Limb (tissue), 2 donors: ENCODE data around the gene KCNT2.
A peak's percentile ranks its signal among the peaks of the same experiment; 100 is the strongest.
"Not testable (repeated sequence)": the region's sequence is repeated elsewhere in the genome, so short reads cannot be mapped to it uniquely, and the experiment has no call there.

Experiments used
- DNase-seq, 2 donors: peaks; one replicate each; pipeline ENCODE4 v3.0.0-alpha.2; 2016; ENCODE audit errors: extremely low spot score in 2 of 2

The KCNT2 gene

GRCh38 chr1:196516373-196516772, 91.9 kb downstream of the KCNT2 start:
- DNase-seq: no peak

DNA sequence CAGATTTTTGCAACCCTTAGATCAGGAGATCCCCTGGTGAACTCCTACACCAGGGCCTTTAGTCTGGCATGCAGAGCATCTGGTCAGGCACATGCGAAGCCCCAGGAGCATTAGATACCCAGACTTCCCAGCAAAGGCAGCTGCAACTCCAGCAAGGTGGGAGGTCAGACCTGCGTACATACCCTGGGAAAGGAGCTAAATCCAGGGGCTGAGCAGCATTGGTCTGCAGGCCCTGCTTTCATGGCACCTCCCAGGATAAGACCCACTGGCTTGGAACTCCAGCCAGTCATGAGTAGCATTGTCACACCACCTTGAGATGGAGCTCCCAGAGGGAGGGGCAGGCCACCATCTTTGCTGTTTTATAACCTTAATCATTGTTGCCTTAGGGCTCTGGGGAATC, 92.3 kb downstream of the KCNT2 start:
- no peak for DNase-seq

DNA sequence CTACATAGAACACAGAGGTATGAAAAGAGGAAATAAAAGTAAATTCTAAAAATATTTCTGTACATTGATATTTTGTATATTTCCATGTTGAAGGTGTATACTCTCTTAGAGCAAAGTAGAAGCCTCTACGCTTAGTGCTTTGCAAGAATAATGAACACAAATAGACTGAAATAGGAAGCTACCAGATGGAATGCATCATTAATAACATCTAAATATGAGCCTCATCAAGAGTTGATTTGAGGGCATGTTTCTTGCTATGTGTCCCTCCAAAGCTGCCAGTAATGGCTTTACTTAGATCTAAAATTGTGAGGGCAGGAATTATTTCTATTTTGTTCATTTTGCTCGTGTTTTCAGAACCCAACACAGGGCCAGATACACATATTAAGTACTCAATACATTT, 94.4 kb downstream of the KCNT2 start:
- DNase-seq: no peak

- DNase-seq: no peak
Observed at GRCh38 chr1:196510451-196510850, 97.8 kb downstream of the KCNT2 start.

DNA sequence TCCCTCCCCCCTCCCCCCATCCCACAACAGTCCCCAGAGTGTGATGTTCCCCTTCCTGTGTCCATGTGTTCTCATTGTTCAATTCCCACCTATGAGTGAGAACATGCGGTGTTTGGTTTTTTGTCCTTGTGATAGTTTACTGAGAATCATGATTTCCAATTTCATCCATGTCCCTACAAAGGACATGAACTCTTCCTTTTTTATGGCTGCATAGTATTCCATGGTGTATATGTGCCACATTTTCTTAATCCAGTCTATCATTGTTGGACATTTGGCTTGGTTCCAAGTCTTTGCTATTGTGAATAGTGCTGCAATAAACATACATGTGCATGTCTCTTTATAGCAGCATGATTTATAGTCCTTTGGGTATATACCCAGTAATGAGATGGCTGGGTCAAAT, 104.0 kb downstream of the KCNT2 start:
- DNase-seq: not testable (repeated sequence)

DNA sequence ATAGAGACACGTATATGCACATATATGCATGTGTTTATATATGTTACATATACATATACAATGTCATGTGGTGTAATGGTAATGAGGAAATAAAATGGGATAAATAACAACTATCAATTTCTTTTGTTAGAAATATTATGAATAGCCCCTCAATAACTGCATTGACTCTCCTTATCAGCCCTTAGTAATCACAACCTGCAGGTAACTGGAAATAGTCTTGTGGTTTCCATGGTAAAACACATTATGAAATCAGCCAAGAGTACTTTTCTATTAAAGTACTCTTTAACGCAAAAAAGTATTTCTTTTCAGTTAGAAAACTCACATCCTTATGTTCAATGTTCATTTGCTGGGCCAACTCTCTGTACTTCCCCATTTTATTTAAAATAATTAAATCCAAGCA, 105.8 kb downstream of the KCNT2 start:
- no peak for DNase-seq

GRCh38 chr1:196501760-196502428, 106.3 kb downstream of the KCNT2 start:
- no peak for DNase-seq

GRCh38 chr1:196497817-196498216, 110.4 kb downstream of the KCNT2 start:
- no peak for DNase-seq

GRCh38 chr1:196494766-196495165, 113.5 kb downstream of the KCNT2 start:
- DNase-seq: no peak

DNA sequence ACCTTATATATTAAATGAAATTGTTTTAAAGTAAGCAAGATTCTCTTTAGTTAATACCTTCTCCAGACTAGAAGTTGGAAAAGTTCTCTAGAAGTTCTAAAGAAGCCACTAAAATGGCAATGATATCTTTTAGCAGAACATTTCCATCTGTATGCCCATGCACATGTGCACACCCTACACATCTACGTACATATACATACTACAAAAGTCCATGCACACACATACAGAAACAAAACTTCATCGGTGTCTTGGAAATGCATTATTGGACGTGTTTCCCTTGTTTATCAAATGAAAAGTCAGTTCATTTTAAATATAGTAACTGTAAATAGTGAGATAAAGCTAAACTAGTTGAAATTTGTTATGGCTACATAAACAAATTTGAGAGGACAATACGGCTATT, 114.4 kb downstream of the KCNT2 start:
- no peak for DNase-seq

GRCh38 chr1:196488579-196488978, 119.7 kb downstream of the KCNT2 start:
- no peak for DNase-seq

DNA sequence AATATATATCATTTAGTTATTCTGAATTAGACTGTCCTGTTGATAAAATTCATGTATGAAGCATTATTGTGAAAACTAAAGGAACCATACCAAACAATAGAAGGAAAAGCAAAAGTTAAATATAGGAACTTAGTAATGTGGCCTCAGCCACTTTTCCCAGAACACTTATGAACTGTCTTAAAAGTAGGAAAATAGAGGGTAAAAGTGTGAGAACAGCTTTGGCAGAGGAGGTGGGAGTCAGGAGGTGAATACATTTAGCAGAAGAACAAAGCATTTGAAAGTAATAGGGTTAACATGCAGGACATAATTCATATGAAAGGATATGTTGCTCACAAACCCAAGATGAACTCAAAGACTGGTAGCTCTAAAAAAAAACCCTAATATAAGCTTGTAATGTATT, 121.9 kb downstream of the KCNT2 start:
- DNase-seq: no peak

GRCh38 chr1:196481616-196482015, 126.6 kb downstream of the KCNT2 start:
- no peak for DNase-seq

DNA sequence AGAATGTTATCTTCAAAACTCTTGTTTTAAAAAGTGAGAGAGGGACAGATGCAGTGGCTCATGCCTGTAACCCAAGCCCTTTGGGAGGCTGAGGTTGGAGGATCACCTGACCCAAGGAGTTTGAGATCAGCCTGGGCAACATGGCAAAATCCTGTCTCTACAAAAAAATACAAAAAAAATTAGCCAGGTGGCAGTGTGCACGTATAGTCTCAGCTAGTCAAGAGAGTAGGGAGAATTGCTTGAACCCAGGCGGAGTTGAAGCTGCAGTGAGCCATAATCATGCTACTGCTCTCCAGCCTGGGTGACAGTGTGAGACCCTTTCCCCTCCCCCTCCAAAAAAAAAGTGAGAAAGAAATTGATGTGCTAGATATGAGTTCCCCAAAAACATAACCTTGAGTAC, 131.0 kb downstream of the KCNT2 start:
- no peak for DNase-seq

GRCh38 chr1:196467230-196467925, 140.9 kb downstream of the KCNT2 start:
- DNase-seq: no peak

DNA sequence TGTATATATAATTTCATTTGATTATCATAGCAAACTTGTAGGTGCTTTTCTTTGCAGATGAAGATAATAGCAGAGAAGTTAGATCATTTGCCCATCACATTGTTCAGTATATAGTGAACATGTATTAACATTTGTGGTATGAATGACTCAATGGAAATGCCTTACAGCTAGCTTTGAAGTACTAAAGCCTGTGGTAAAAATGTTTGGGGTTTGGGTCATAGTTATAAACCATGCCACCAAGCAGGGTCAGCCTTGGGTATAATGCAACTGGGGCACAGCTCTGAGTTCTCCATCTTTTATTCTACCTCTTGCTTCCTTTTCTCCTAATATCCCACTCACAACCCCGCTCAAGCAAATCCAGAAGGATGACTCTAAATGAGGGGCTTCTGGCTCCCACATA, 141.6 kb downstream of the KCNT2 start:
- no peak for DNase-seq

- no peak for DNase-seq
Observed at GRCh38 chr1:196466166-196466565, 142.1 kb downstream of the KCNT2 start.

DNA sequence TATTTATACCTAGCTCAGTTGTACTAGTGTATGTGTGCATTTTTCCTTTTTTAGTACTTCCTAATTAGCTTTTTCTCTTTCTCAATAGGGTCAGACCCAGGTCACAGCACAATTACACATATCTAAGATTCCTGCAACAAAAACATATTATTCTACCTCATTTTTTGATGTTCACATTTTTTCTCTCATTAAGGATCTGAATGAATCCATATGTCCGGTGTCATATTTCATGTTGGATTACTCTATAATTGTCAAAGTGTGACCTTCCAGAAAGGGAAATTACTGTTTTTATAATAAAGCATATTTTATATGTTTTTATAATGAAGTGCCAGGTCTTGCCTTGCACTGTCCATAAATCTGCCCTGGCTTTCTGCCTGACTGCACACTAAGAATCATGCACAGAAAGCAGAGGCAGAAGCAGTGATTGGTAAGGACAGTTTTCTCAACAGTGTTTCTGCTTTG, 143.7 kb downstream of the KCNT2 start:
- peak in 1 of 2 donors; percentile 33 for DNase-seq

GRCh38 chr1:196462086-196462485, 146.2 kb downstream of the KCNT2 start:
- DNase-seq: no peak

DNA sequence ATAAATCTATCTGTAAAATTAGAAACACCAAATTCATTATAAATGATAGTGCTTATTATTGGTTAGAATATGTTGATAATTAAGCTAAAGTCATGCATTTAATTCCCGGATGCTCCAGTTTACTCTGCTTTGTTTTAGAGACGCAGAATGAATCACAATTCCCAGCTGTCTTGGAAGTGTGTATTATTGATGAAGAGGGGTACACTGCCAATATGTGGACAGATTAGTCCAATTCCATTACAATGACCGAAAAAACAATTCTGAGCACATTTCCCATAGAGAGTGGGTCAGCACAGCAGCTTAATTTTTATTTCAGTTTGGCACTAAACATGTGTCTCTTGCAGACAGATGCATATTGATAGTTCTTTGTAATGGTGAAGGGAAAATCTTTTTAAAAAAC, 146.7 kb downstream of the KCNT2 start:
- no peak for DNase-seq

DNA sequence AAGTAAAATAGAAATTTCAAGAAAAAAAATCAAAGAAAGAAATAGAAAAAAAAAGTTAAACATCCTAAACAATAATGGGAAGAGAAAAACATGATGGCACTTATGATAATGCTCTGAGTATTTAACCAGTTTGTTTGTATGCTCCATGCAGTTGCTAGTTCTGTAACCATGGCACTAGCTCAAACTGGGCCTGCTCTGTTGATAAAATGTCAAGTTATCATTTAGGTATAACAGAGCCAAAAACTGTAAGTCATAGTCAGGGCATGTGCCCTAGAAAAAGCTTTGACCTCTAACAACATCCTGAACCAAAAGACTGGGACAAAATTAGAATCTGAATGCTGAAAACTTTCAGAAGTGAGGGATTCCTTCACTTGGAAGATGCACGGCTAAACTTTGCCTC, 148.9 kb downstream of the KCNT2 start:
- no peak for DNase-seq

DNA sequence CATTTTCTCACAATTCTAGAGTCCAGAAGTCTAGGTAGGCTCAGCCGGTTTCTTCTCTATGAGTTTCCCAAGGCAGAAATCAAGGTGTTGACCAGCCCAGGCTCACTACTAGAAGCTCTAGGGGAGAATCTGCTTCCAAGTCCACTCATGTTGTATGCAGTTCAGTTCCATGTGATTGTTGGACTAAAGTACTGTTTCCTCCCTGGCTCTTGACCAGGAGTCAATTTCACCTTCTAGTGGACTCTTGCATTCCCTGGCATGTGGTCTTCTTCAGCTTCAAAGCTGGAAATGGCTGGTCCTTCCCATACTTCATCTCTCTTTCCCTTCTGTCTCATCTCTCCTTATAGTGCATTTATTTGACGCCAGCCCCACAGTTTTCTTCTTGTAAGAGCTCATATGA, 153.4 kb downstream of the KCNT2 start:
- DNase-seq: no peak

DNA sequence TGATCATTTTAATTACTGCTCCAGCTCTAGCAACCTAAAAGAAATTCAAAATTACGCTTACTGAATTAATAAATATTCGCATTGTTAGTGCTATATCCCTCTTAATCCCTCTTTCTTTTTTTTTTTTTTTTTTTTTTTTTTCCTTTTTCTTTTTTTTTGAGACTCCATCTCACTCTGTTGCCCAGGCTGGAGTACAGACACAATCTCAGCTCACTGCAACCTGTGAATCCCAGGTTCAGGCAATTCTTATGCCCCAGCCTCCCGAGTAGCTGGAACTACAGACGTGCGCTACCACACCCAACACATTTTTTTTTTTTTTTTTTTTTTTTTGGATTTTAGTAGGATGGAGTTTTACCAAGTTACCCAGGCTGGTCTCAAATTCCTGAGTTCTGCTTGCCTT, 157.1 kb downstream of the KCNT2 start:
- DNase-seq: no peak
